Mesothelial cell of epicardium (in vitro differentiated cells): ENCODE data around the gene MCM6. TPM values are rescaled to one million over a fixed set of nuclear protein-coding genes. Genes with fewer than 3 reads are reported as not detected.

ENCODE experiments used
- DNase-seq, 2 experiments: peaks; one replicate each; pipeline ENCODE4 v3.0.0; 2021; ENCODE audit warnings: low spot score in 2 of 2; ENCODE audit not compliant: unreplicated experiment in 2 of 2
- H3K27ac Mint-ChIP-seq: 2 replicates; pipeline ENCODE4 v1.8.0; 2021; ENCODE audit warnings: mixed read lengths
- H3K27me3 Mint-ChIP-seq: 2 replicates; pipeline ENCODE4 v1.8.0; 2021; ENCODE audit warnings: low read depth, mixed read lengths
- H3K36me3 Mint-ChIP-seq: 2 replicates; pipeline ENCODE4 v1.8.0; 2021; ENCODE audit warnings: mixed read lengths
- H3K4me1 Mint-ChIP-seq: 2 replicates; pipeline ENCODE4 v1.8.0; 2021; ENCODE audit warnings: mixed read lengths
- H3K4me3 Mint-ChIP-seq: 2 replicates; pipeline ENCODE4 v1.8.0; 2021; ENCODE audit warnings: mild to moderate bottlenecking, moderate library complexity, mixed read lengths
- H3K9me3 Mint-ChIP-seq: 2 replicates; pipeline ENCODE4 v1.8.0; 2021; ENCODE audit warnings: mixed read lengths
- total RNA-seq: library from RNA; stranded (reverse); gene quantifications from 3 replicates; pipeline ENCODE4 v1.2.1, GENCODE V29; 2021
- TF ChIP-seq, protein P1 (sequence below): fragments of 200-600 bp; sonication (generic); IDR thresholded peaks from one replicate; pipeline ENCODE4 v1.5.0; 2021; ENCODE audit warnings: antibody characterized with exemption; ENCODE audit not compliant: unreplicated experiment

Gene MCM6
- total RNA-seq, 1 donor from 2014 or later: 30.2 TPM

GRCh38 chr2:135909976-135910375 is 33.7 kb upstream of the MCM6 start:
- no peaks in the 10 kb centered on the region for H3K27me3 Mint-ChIP-seq
- H3K36me3 Mint-ChIP-seq: peaks cover 35% of the 10 kb centered on the region
- no peak overlapping the region for H3K4me3 Mint-ChIP-seq
- no peak for DNase-seq
- TF ChIP-seq, protein P1, sequence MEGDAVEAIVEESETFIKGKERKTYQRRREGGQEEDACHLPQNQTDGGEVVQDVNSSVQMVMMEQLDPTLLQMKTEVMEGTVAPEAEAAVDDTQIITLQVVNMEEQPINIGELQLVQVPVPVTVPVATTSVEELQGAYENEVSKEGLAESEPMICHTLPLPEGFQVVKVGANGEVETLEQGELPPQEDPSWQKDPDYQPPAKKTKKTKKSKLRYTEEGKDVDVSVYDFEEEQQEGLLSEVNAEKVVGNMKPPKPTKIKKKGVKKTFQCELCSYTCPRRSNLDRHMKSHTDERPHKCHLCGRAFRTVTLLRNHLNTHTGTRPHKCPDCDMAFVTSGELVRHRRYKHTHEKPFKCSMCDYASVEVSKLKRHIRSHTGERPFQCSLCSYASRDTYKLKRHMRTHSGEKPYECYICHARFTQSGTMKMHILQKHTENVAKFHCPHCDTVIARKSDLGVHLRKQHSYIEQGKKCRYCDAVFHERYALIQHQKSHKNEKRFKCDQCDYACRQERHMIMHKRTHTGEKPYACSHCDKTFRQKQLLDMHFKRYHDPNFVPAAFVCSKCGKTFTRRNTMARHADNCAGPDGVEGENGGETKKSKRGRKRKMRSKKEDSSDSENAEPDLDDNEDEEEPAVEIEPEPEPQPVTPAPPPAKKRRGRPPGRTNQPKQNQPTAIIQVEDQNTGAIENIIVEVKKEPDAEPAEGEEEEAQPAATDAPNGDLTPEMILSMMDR: no peak
- H3K27ac Mint-ChIP-seq: no peak overlapping the region
- H3K4me1 Mint-ChIP-seq: no peaks in the 10 kb centered on the region
- H3K9me3 Mint-ChIP-seq: no peaks in the 10 kb centered on the region

DNA sequence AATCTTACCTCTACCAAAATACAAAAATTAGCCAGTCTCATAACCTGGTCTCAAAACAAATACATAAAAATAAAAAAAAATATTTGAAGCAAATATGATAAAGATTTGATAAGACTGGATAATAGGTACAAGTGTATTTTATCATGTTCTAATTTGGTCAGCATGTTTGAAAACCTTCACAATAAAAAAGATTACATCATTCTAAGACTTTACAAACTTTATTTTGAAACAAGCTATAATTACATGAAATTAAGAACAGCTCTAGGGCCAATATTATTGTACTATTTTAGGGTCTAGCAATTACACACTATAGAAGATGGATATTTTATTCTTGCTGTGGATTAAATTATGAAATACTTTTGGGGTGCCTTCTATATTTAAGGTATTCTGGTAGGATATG is 29.4 kb upstream of the MCM6 start:
- no peaks in the 10 kb centered on the region for H3K27me3 Mint-ChIP-seq
- no peak overlapping the region for H3K4me3 Mint-ChIP-seq
- H3K4me1 Mint-ChIP-seq: no peaks in the 10 kb centered on the region
- TF ChIP-seq, protein P1: no peak
- H3K36me3 Mint-ChIP-seq: peaks cover 42% of the 10 kb centered on the region
- no peak for DNase-seq
- H3K9me3 Mint-ChIP-seq: peaks cover 4% of the 10 kb centered on the region
- no peak overlapping the region for H3K27ac Mint-ChIP-seq

DNA sequence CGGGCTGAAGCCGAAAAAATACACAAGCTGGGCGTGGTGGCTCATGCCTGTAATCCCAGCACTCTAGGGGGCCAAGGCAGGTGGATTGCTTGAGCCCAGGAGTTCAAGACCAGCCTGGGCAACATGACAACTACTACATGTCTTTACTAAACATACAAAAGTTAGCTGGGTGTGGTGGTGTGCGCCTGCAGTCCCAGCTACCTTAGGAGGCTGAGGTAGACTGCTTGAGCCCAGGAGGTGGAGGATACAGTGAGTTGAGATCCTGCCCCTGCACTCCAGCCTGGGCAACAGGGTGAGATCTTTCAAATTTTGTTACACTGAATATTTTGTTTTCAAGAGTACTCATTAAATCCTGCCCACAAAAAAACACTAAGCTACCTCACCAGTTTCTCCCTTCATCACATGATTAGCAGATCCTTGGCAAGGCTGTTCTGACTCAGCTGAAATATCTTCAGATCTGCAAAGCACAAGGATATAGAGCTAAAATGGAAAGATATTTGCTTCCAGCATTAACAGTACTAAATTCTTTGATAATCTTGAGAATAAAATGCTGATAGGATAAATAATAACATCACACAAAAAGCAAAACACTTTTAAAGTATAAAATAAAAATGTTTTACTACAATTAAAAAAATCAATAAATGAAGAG is 28.2 kb upstream of the MCM6 start:
- Mint-ChIP-seq H3K4me3 (no peak overlapping the region), H3K27me3 (no peaks in the 10 kb centered on the region), H3K4me1 (no peaks in the 10 kb centered on the region), H3K27ac (no peak overlapping the region), H3K36me3 (peaks cover 45% of the 10 kb centered on the region), H3K9me3 (peaks cover 6% of the 10 kb centered on the region)
- TF ChIP-seq, protein P1: no peak
- no peak for DNase-seq

- no peak overlapping the region for H3K27ac Mint-ChIP-seq
- peaks cover 42% of the 10 kb centered on the region for H3K36me3 Mint-ChIP-seq
- no peaks in the 10 kb centered on the region for H3K27me3 Mint-ChIP-seq
- H3K4me3 Mint-ChIP-seq: no peak overlapping the region
- TF ChIP-seq, protein P1: no peak
- H3K9me3 Mint-ChIP-seq: peaks cover 10% of the 10 kb centered on the region
- no peak for DNase-seq
- no peaks in the 10 kb centered on the region for H3K4me1 Mint-ChIP-seq
Measured at GRCh38 chr2:135903650-135904049, 27.4 kb upstream of the MCM6 start.

GRCh38 chr2:135899567-135899966 is 23.3 kb upstream of the MCM6 start:
- no peaks in the 10 kb centered on the region for H3K27me3 Mint-ChIP-seq
- TF ChIP-seq, protein P1: no peak
- peaks cover 30% of the 10 kb centered on the region for H3K36me3 Mint-ChIP-seq
- H3K27ac Mint-ChIP-seq: no peak overlapping the region
- H3K4me1 Mint-ChIP-seq: no peaks in the 10 kb centered on the region
- H3K4me3 Mint-ChIP-seq: no peak overlapping the region
- no peak for DNase-seq
- peaks cover 10% of the 10 kb centered on the region for H3K9me3 Mint-ChIP-seq
